Retina (tissue), 1 donor: ENCODE results near the gene GFPT1.
A peak's percentile ranks its signal among the peaks of the same experiment; 100 is the strongest.

Experiments
- DNase-seq: peaks from one replicate; pipeline ENCODE4 v3.0.0-alpha.2; 2016

GFPT1 gene

GRCh38 chr2:69315160-69315761 lies 71.8 kb downstream of the GFPT1 start:
- DNase-seq: no peak

DNA sequence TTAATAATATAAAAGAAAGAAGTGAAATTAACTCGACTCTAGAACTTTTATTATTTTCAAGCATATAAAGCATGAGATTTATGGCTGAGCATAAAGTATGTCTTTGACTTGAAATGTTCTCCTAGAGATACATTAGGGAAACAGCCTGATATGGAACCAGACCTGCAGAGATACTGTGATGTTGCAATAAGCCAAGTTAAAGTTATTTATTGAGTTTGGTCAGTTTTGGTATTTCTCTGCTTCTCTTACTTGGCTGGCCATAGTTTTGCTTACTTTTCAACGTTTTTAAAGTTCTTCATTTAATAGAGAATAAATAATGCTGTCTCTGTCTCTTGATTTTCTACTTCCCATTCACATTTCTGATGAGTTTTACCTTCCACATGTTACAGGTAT lies 76.0 kb downstream of the GFPT1 start:
- no peak for DNase-seq

DNA sequence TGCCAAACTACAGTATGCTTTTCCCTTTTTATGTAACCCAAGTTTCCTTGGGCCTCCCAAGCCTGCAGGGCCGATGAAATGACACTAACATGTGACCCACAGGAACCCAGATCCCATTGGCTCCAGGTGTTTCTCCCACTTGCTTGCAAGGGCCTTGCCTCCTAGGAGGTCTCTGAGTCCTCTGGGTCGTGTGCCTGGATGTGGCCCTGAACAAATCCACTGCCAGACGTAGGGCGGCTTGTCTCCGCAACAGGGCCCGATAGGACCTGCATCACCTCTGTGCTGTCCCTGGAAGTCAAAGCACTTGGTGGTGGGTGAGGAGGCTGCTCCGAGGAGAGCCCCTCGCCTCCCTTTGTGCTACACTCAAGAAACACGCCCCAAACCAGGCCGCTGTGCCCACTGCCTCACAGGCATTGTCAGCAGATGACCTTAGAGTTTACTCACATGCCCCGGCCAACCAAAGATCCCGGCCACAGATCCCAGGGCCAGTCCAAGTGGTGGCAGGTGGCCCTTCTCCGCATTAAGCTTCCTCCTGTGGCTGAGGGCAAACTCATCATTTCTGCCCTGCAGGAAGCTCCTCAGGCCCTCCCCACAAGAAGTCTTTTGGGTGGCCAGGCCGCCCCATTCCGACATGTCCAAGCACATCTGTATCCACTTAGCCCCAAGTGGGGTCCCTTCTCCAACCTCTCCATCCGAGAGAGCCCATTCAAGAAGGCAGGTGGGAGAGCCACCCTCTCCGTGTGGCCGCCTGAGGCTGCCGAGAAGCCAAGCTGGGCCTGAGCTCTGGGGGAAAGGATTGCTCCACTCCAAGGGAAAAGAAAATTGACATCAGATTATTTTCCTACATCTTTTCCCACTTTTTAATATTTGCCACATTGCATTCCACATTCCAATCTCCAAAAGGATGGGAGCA lies 76.7 kb downstream of the GFPT1 start:
- DNase-seq: no peak

DNA sequence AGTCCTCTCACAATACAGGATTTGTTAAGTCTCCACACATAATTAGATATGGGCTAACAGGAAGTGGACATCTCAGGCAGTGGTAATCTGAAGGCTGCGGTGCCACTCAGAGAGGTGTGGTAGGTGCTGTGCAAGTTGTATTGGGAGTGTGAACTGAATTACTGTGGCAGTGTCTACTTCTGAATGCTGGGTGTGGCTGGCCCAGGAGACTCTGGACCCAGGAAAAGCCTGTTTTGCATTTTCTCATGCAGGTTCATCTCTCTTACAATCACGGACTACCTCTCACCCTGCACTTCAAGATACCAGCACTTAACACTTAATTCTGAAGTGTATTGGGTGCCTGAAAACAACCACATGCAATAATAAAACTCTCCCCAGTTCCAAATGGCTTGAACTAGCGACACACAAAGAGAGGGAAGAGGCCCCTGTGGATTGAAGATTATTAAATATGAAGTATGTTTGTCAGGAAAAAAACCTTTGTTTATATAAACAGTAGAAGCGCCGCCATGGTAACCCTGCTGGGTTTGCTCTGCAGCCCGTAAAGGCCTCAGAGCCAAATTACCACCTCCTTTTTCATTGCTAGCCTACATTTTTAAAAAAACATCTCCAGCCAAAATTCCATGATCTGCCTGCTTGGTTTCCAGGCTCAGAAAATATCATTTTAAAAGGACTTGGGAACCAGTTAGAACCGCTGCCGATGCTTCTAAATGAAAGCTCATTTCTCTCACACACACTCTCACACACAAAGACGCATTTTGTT lies 77.5 kb downstream of the GFPT1 start:
- peak; percentile 46 for DNase-seq

- DNase-seq: no peak
Observed at GRCh38 chr2:69308338-69308737, 78.7 kb downstream of the GFPT1 start.

- no peak for DNase-seq
Observed at GRCh38 chr2:69307579-69308064, 79.4 kb downstream of the GFPT1 start.

- peak; percentile 91 for DNase-seq
Observed at GRCh38 chr2:69306822-69307578, 80.0 kb downstream of the GFPT1 start.

DNA sequence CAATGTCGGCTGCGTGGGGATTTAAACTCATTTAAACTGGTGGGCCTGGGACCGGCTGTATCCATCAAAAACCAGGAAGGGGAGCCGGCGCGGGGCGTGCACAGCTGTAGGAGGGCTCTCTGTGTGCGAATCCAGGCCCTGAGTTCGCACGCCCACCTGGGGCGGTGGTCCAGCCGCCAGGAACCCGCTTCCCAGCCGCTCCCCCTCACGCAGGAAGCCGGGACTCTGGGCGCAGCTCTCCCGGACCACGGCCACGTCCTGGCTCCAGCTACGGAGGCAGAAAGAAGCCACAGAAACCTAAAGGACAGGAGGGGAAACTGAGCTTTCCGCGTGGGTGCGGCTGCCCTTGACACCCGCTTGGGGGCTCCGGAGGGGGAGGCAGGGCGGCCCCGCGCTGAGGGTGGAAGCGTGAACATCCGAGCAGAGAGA lies 80.6 kb downstream of the GFPT1 start:
- DNase-seq: peak; percentile 63

GRCh38 chr2:69305712-69306392 lies 81.2 kb downstream of the GFPT1 start:
- DNase-seq: no peak

DNA sequence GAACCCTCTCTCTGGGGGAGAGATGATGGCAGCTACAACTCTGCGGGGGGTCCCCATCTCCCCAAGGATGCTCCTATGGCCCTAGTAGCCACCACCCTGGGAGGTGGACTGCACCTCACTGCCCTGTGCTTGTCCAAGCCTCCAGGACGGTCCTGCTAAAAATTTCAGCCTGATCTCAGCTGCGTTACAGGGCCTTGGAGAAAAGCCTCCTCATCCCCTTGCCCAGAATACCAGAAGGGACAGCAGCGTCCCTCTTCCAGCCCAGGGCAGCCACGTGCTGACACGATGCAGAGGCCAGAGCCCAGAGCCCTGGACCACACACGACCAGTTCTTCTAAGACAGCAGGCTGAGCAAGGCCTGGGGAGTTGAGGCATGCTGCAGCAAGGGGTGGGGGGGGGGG lies 81.9 kb downstream of the GFPT1 start:
- no peak for DNase-seq

DNA sequence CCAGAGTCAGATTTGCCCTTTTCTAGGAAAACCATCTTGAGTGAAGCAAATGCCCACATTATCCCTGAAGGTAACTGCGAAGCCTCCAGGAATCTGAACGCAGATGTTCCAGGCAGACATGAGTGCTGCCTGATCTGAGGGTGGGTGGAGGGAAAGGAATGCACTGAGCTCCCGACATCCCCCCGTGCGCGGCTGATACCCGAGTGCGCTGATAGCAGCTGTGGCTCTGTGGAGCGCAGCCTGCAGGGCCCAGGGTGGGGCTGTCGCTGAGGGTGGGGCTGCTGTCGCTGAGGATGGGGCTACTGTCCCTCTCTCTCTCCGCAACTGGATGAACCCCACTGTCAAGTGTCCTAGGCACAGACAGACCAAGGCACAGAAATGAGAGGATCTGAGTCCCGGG lies 82.4 kb downstream of the GFPT1 start:
- no peak for DNase-seq

- no peak for DNase-seq
Observed at GRCh38 chr2:69300650-69301049, 86.4 kb downstream of the GFPT1 start.

- DNase-seq: no peak
Observed at GRCh38 chr2:69299772-69300516, 87.1 kb downstream of the GFPT1 start.

GRCh38 chr2:69298862-69299261 lies 88.2 kb downstream of the GFPT1 start:
- no peak for DNase-seq

- no peak for DNase-seq
Observed at GRCh38 chr2:69298261-69298660, 88.8 kb downstream of the GFPT1 start.

- DNase-seq: no peak
Observed at GRCh38 chr2:69297216-69297615, 89.8 kb downstream of the GFPT1 start.

DNA sequence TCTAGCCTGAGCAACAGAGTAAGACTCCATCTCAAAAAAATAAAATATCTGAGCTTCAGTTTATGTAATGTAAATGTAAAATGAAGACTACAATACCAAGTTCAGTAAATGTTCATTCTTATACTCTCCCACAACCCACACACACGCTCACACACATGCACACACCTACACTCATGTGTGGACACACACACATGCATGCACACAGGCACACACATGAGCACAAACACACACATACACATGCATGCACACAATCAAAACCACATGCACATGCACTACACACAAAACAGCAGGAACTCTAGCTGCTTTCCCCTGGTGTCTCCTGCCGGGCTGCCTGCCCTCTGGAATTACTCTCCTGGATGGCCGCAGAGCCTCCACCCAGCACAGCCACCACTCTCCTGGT lies 90.6 kb downstream of the GFPT1 start:
- DNase-seq: no peak

DNA sequence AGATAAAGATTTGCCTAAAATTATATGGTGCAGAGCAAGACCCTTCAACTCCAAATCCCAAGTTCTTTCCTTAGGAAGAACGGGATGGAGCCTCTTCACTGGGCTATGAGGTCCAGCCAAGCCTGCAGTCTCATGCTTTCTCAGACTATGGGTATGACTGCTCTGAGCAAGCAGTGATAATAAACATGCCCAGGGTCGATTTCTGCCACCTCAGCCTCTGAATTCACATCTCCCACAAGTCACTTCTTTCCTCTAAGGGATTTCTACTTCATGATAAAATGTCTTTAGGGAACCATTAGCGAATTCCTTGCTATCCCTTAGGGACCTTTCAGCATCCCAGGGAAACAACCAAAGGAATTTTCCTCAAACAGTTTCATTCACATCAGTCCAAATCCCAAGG lies 94.8 kb downstream of the GFPT1 start:
- DNase-seq: no peak

DNA sequence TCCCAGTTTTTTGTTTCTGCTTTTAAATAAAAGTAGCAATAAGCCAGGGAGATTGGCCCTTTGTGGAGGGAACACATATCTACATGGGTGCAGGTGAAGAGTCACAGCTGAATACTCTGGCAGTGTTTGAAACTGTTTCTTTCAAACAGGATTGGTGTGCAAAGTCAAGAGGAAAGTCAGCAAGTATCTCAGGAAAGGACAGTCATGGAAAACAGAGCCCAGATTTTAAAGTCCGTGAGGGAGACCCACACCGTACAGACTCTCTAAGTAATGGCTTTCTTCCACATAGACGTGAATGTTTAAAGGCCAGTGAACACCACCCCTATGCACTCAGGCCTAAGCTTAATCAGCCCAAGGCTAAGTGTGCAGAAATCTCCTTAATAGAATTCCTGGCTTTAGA lies 95.3 kb downstream of the GFPT1 start:
- no peak for DNase-seq

DNA sequence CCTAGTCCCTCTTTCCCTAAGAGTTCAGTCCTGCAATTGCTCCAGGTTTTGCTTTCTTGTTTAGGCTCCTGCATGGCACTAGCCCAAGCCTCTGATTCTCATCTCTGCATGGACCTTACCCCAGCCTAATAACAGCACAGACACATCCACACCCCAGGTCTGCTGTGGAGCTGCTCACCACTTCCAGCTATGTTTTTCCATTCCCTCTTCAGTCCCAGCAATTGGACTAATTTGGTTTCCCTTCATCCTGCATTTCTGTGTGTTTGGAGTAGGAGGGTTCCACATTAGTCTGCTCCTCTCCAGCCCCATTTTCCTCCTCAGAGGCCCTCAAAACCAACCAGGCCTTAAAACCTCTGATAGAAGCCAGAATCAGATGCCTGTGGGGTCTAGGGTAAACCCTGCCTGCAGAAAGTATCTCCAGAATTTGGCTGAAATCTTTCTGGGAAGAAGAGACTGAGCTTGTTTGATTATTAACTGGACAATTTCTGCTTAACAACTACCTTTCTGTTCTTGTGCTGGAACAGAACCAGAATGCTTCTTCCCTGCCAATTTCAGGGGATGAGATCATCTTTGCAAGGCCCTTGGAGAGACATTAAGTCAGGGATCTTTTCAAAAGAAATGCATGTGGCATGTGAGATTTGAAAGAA lies 95.9 kb downstream of the GFPT1 start:
- no peak for DNase-seq

- DNase-seq: no peak
Observed at GRCh38 chr2:69288429-69288828, 98.6 kb downstream of the GFPT1 start.
